ENCODE measurements around the gene PLXNC1. TPM values are rescaled to one million over a fixed set of nuclear protein-coding genes. Genes with fewer than 3 reads are reported as not detected.

Gene PLXNC1
- total RNA-seq, 1 donor from 2014 or later = under 0.01 TPM

GRCh38 chr12:94185801-94186200, 37.4 kb downstream of the PLXNC1 start:
- Histone ChIP-seq H3K4me3 (ENCODE audit: low read depth, low read length) (no peak overlapping the region), H3K36me3 (ENCODE audit: control insufficient read depth, insufficient read depth, low read length) (no peaks in the 10 kb centered on the region), H3K27me3 (ENCODE audit: control insufficient read depth, insufficient read depth, low read length) (peaks cover 2% of the 10 kb centered on the region)
- FAIRE-seq (no peak), DNase-seq (ENCODE audit: low read depth) (no peak)
- no peak for TF ChIP-seq CTCF (IDR thresholded peaks at IDR 0.05; ENCODE audit: insufficient read depth, low read length, severe bottlenecking)

GRCh38 chr12:94186278-94187241, 38.2 kb downstream of the PLXNC1 start:
- H3K4me3 ChIP-seq (ENCODE audit: low read depth, low read length) = no peak overlapping the region
- no peak for FAIRE-seq
- no peaks in the 10 kb centered on the region for H3K36me3 ChIP-seq (ENCODE audit: control insufficient read depth, insufficient read depth, low read length)
- no peak for TF ChIP-seq CTCF (IDR thresholded peaks at IDR 0.05; ENCODE audit: insufficient read depth, low read length, severe bottlenecking)
- H3K27me3 ChIP-seq (ENCODE audit: control insufficient read depth, insufficient read depth, low read length) = peaks cover 2% of the 10 kb centered on the region
- no peak for DNase-seq (ENCODE audit: low read depth)

GRCh38 chr12:94187361-94187760, 39.0 kb downstream of the PLXNC1 start:
- no peak for TF ChIP-seq CTCF (IDR thresholded peaks at IDR 0.05; ENCODE audit: insufficient read depth, low read length, severe bottlenecking)
- no peak for DNase-seq (ENCODE audit: low read depth)
- FAIRE-seq = no peak
- H3K36me3 ChIP-seq (ENCODE audit: control insufficient read depth, insufficient read depth, low read length) = no peaks in the 10 kb centered on the region
- no peak overlapping the region for H3K4me3 ChIP-seq (ENCODE audit: low read depth, low read length)
- peaks cover 2% of the 10 kb centered on the region for H3K27me3 ChIP-seq (ENCODE audit: control insufficient read depth, insufficient read depth, low read length)

- no peak overlapping the region for H3K4me3 ChIP-seq (ENCODE audit: low read depth, low read length)
- H3K27me3 ChIP-seq (ENCODE audit: control insufficient read depth, insufficient read depth, low read length) = peaks cover 2% of the 10 kb centered on the region
- FAIRE-seq = no peak
- no peaks in the 10 kb centered on the region for H3K36me3 ChIP-seq (ENCODE audit: control insufficient read depth, insufficient read depth, low read length)
- no peak for DNase-seq (ENCODE audit: low read depth)
- TF ChIP-seq CTCF (IDR thresholded peaks at IDR 0.05; ENCODE audit: insufficient read depth, low read length, severe bottlenecking) = no peak
Observed at GRCh38 chr12:94190623-94191022, 42.2 kb downstream of the PLXNC1 start.

- Histone ChIP-seq H3K27me3 (ENCODE audit: control insufficient read depth, insufficient read depth, low read length) (peaks cover 2% of the 10 kb centered on the region), H3K4me3 (ENCODE audit: low read depth, low read length) (no peak overlapping the region), H3K36me3 (ENCODE audit: control insufficient read depth, insufficient read depth, low read length) (no peaks in the 10 kb centered on the region)
- TF ChIP-seq CTCF (IDR thresholded peaks at IDR 0.05; ENCODE audit: insufficient read depth, low read length, severe bottlenecking) = no peak
- FAIRE-seq = no peak
- DNase-seq (ENCODE audit: low read depth) = no peak
Observed at GRCh38 chr12:94191023-94191422, 42.6 kb downstream of the PLXNC1 start.
